Activated CD4-positive, CD25-positive, alpha-beta regulatory T cell (primary cell): ENCODE results near the gene SLFN13.
"Not testable (repeated sequence)": the region's sequence is repeated elsewhere in the genome, so short reads cannot be mapped to it uniquely, and the experiment has no call there.

ENCODE experiments used
- DNase-seq, 4 experiments: peaks; one replicate each; lab custom pipeline; 2025; lab: John Stamatoyannopoulos, UW

Gene SLFN13

DNA sequence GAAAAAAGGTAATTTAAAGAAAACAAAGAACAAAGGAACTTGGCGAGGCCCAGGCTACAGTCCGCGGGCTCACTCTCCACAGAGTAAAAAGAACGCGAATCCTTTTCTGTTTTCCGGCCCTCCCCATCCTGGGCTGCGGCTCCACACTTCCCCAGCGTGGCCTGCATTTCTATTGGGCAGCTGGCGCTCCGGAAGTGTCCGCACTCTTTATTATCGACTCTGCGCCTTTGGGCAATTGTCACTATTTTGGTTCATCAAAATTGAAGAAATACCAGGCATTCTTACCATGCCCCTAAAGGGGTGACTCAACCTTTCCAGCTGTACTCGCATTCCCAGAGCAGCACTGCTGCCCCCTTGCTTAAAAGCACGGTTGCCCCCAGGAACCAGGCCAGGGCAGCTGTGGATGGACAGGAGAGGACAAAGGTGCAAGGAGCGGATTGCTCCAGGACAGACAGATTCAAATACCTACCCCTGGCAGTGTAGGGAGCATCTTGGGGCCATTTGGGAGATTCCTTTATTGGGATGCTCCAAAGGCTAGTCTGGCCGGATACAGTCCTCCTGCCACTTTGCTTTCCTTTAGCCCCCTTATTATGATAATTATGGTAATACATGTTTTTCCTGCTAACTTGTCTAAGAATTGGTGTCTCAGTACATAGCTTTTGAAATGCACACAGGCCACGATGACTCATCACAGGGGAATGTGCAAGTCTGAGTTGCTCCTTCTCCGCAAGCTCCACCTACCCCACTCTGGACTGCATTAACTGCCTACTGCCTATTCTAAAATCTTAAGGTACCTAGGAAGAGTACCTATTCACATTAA is 15.3 kb downstream of the SLFN13 start:
- DNase-seq: peak in 3 of 4 experiments; percentile 5 to 39 (median 33)

DNA sequence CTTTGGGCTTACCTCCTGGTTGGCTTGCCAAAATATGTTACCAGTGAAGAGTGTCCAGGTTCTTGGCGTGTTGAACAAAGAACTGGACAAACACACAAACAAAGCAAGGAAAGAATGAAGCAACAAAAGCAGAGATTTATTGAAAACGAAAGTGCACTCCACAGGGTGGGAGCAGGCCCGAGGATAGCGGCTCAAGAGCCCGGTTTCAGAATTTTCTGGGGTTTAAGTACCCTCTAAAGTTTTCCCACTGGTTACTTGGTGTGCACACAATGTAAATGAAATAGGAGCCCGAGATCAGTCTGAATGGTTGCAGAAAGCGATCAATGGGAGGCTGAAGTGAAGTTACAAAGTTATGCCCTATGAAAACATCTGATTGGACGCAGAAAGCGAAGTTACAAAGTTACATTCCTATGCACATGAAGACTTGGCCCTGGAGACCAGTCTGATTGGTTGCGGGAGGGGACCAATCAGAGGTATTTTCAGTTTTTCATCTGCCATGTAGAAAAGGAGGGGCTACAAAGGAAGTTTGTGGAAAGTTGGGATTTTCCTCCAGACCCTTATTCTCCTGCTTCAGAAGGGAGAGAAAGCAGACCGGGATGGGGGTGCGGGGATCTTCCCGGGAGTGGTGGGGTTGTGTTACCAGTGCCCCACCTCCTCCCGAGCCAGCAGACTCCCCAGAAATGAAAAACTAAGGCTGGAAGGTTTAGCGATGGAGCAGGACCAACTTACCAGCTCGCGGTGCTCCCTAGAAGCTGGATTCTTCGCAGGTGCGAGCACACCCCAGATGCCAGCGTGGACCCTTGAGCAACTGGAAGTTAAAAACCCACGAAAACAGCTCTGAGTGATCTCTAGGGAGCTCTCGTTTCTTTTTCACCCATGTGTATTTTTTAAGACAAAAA is 16.1 kb downstream of the SLFN13 start, which contains the start of gene SLFN12:
SLFN12 (minus strand) TSS at position 325 of the 899 bp plus-strand sequence. CDS start 9,472 bp downstream, outside the sequence.
- no peak for DNase-seq

DNA sequence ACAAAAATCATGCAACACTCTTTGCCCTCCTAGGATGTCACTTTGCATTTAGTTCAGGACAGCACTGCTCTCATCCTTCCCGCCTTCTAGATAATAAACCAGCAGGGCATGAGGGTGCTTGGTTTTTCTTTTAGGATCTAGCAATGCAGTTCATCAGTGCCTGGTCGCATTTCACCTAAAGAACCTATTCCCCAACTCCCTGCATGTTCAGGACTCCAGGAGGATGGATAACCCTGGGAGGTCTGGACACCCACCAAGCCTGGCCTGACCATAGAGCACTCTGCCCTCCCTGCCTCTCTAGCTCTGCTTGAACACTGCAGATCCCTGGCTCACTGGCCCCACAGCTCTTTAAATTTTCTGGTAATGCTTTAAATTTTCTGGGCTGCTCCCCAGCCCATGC is 18.9 kb downstream of the SLFN13 start:
- DNase-seq: no peak

DNA sequence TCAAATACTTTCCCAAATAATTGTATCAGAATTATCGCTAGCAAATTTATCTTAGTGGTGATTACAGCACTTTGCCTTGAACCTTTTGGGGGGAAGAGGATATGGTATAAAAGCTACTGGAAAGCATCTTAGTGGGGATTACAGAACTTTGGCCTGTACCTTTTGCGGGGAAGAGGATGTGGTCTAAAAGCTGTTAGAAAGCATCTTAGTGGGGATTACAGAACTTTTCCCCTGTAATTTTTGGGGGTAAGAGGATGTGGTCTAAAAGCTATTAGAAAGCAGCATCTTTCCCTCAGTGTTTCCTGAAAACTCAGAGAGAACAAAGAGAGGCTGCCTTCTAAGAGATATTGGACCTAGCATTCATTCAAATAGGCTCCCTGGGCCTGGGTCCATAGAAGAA is 20.3 kb downstream of the SLFN13 start:
- no peak for DNase-seq

DNA sequence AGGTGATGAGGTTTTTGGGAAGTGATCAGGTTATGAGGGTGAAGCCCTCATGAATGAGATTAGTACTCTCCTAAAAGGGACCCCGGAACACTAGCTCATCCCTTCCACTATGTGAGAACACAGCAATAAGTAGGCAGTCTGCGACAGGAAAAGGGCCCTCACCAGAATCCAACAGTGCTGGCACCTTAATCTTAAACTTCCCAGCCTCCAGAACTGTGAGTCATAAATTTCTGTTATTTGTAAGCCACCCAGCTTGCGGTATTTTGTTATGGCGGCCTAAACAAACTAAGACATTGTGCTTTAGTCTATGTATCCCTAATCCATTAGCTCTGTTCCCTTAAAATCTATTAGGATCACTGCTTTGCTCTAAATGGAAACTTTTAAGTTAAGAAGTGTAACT is 24.8 kb downstream of the SLFN13 start:
- no peak for DNase-seq

DNA sequence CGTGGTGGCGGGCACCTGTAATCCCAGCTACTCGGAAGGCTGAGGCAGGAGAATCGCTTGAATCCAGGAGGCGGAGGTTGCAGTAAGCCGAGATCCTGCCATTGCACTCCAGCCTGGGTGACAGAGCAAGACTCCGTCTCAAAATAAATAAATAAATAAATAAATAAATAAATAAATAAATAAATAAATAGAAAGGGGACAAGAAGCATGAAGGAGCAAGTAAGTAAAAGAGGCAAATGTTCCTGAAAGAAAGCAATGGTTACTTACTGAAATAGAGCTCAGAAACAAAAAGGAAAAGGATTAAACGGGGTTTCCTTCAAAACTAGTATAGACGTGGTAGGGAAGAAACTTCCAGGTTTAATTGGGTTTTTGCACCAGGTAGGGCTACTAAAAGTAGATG is 27.5 kb downstream of the SLFN13 start:
- not testable (repeated sequence) for DNase-seq

DNA sequence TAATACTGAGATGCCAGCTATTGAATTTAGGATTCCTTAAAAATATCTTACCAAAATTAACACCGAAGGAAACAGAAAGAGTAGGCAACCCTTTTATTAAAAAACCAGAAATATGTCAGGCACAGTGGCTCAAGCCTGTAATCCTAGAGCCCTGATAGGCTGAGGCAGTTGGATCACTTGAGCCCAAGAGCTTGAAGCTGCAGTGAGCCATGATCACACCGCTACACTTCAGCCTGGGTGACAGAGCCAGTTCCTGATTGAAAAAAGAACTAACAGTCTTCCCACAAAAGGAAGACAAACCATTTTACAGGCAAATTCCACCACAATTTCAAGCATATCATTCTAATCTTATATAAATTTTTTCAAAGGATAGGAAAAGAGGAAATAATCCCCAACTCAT is 31.9 kb downstream of the SLFN13 start:
- no peak for DNase-seq

DNA sequence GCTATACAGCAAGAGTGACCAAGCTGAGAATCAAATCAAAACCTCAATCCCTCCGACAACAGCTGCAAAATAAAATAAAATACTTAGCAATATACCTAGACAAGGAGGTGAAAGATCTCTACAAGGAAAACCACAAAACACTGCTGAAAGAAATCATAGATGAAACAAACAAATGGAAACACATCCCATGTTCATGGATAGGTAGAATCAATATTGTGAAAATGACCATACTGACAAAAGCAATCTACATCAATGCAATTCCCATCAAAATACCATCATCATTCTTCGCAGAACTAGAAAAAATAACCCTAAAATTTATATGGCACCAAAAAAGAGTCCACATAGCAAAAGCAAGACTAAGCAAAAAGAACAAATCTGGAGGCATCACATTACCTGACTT is 33.9 kb downstream of the SLFN13 start:
- DNase-seq: not testable (repeated sequence)

DNA sequence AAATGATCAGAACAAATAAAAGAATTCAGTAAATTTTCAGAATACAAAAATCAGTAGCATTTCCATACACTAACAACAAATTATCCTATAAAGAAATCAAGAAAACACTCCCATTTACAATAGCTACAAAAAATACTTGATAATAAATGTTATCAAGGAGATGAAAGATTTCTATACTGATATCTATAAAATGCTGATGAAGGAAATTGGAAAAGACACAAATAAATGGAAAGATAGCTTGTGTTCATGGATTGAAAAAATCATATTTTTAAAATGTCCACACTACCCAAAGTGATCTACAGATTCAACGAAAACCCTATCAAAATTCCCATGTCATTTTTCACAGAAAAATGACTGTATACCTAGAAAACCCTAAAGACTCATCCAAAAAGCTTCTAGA is 34.3 kb downstream of the SLFN13 start:
- no peak for DNase-seq

DNA sequence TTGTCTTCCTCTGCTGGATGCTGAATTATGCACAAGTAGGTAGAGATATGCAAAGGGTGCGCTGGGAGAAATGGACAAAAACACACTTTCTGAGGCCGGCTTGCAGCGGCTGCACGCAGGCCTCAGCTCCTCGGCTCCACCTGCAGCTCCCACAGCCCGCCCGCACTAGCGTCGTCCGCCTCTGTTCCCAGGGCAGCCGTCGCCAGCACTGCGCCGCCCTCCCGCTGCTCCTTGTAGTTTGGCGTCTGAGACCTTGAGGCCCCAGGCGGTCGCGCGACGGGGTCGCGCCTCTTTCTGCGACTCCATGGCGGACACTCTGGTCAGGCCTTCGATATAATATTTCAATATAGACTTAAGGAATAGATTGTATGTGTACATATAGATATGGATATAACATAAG is 41.0 kb downstream of the SLFN13 start:
- DNase-seq: no peak

DNA sequence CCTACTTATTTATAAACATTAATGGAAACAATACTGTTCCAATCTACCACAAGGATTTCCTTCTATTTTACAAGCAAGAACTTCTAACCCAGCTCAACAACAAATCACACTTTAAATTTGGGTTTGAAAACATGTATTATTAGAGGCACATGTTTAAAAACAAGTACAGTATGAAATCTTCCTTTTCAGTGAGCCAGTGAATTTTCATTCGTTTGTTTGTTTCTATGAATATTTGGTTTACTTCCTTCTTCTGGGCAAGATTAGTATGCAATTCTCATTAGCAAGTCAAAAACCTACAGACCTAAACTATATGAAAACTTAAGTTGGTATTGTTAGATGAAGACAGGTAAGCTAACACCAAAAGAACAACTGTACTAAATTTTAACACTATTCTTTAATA is 42.0 kb downstream of the SLFN13 start:
- DNase-seq: no peak

DNA sequence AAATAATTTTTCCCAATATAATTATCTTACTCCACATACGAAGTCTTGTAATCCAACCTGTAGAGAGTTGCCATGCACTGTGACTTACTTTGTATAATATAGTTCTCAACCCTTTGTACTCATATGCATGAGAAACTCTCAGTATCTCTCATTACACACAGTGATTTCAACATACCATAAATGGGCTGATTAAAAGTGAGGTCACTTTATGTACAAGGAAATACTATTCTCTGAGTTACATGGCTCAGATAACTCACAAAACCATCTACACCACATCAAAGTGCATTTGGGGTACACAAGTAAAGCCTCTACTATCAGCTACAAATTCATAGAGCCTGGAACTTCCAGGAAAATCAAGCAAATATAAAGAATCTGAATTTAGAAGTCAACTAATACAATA is 44.2 kb downstream of the SLFN13 start:
- no peak for DNase-seq

DNA sequence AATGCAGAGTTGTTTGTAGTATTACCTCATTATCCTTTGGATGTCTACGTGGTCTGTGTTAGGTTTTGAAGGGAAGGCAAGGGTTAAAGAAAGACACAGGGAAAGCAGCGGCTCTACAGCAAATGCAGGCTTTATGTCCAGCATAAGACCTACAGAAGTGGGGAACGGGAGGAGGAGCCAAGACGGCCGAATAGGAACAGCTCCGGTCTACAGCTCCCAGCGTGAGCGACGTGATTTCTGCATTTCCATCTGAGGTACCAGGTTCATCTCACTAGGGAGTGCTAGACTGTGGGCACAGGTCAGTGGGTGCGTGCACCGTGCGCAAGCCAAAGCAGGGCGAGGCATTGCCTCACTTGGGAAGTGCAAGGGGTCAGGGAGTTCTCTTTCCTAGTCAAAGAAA is 54.8 kb downstream of the SLFN13 start:
- not testable (repeated sequence) for DNase-seq

DNA sequence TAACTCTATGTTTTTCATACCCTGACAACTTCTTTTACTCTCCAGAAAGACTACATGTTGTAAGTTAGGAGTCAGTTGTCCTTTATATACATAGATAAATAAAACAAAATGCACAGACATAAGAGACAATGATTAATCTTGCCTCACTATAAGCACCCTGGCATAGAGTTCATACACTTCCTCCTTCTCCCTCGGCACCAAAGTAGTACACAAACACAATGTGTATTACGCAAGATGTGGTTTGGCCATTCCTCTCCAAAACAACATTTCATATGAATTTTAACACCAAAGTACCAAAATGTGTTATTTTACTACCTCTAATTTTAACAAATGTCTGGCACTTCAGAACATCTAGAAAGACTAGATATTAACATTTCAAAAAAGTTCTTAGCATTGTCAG is 57.9 kb downstream of the SLFN13 start:
- DNase-seq: no peak

DNA sequence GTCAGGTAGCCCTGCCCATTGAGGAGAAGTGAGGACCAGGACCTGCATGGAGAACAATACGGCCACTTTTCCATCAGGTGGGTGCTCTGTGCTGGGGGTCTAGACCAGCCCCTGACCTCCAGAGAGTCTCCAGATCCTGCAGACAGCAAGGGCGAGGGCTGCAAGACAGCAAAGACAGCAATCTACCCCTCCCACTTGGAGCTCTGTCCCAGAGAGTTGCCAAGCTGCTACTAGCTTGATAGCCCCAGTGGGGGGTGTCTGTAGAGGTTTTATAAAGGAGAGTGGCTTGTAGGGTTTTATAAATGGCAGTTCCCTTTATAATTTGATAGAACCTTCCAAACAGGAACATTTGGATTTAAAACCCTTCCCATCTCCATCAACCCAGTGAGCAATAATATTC is 58.4 kb downstream of the SLFN13 start:
- no peak for DNase-seq

DNA sequence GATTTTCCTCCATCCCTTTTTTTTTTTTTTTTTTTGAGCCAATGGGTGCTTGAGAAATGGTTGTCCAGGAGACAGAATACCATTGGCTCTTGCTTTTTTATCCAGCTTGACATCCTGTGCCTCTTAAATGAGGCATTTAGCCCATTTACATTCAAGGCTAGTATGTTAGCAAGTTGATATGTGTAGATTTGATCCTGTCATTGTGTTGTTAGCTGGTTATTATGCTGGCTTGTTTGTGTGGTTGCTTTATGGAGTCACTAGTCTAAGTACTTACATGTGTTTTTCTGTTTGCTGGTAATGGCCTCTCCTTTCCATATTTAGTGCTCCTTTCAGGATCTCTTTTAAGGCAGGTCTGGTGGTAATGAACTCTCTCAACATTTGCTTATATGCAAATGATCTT is 61.1 kb downstream of the SLFN13 start:
- DNase-seq: no peak
